Activated CD8-positive, alpha-beta T cell treated with anti-CD3 and anti-CD28 coated beads for 36 hours (primary cell): ENCODE results near the gene AP4B1. TPM values are rescaled to one million over a fixed set of nuclear protein-coding genes. Genes with fewer than 3 reads are reported as not detected.

Experiments used
- ATAC-seq: fragments of 200-7000 bp; cut with Tn5 transposase; one replicate; pipeline ENCODE4 v1.10.0; 2021; ENCODE audit warnings: mild to moderate bottlenecking, moderate library complexity
- CTCF ChIA-PET: fragments of 350-600 bp; sonication (Branson Sonifier 250); formaldehyde crosslinking; loops from one replicate; lab custom pipeline; 2021; ENCODE audit warnings: antibody characterized with exemption; lab: Charles Lee
- POLR2A ChIA-PET: fragments of 350-600 bp; sonication (Branson Sonifier 250); formaldehyde crosslinking; loops from one replicate; lab custom pipeline; 2021; ENCODE audit warnings: antibody characterized with exemption; lab: Charles Lee
- DNase-seq: peaks from one replicate; pipeline ENCODE4 v3.0.0-alpha.2; 2020
- H3K27ac Mint-ChIP-seq: one replicate; pipeline ENCODE4 v1.8.0; 2021; ENCODE audit warnings: mild to moderate bottlenecking, mixed read lengths
- H3K27me3 Mint-ChIP-seq: one replicate; pipeline ENCODE4 v1.8.0; 2021; ENCODE audit warnings: mixed read lengths
- H3K36me3 Mint-ChIP-seq: one replicate; pipeline ENCODE4 v1.8.0; 2021; ENCODE audit warnings: low read depth, mixed read lengths
- H3K4me1 Mint-ChIP-seq: one replicate; pipeline ENCODE4 v1.8.0; 2021; ENCODE audit warnings: low read depth, mixed read lengths
- H3K4me3 Mint-ChIP-seq: one replicate; pipeline ENCODE4 v1.8.0; 2021; ENCODE audit warnings: mild to moderate bottlenecking, moderate library complexity, mixed read lengths
- H3K9me3 Mint-ChIP-seq: one replicate; pipeline ENCODE4 v1.8.0; 2021; ENCODE audit warnings: mixed read lengths
- CTCF ChIP-seq: fragments of 200-600 bp; IDR thresholded peaks from one replicate; pipeline ENCODE4 v1.8.0; 2022; ENCODE audit warnings: antibody characterized with exemption, mild to moderate bottlenecking
- intact Hi-C: fragments of 100-400 bp; cut with micrococcal nuclease; formaldehyde crosslinking; loops from one replicate; pipeline ENCODE4 v1.10.0; 2022
- total RNA-seq, 2 experiments: library from RNA; stranded (reverse); gene quantifications; one replicate each; pipeline ENCODE4 v1.2.3, GENCODE V29; 2021

The AP4B1 gene
- total RNA-seq, 2 experiments from 2014 or later, result 38.2 to 38.5 TPM

GRCh38 chr1:113895961-113896360 lies 8.6 kb downstream of the AP4B1 start:
- no peaks in the 10 kb centered on the region for H3K27me3 Mint-ChIP-seq
- ATAC-seq, result no peak

GRCh38 chr1:113895098-113895497 lies 9.5 kb downstream of the AP4B1 start:
- TF ChIP-seq CTCF, result no peak
- ChIA-PET POLR2A (interaction anchor here (0.7 to 1.3 kb wide), 2 partner anchors 9 to 15 kb away, joined by 5 to 6 read pairs; partner anchors contain the start of gene AP4B1), CTCF (interaction anchor here (1.2 to 1.4 kb wide), 2 partner anchors 9 to 60 kb away, joined by 4 read pairs; partner anchors contain the start of gene AP4B1)
- Mint-ChIP-seq H3K27ac (no peak overlapping the region), H3K4me1 (peaks cover 23% of the 10 kb centered on the region), H3K4me3 (no peak overlapping the region), H3K36me3 (peaks cover 46% of the 10 kb centered on the region), H3K27me3 (no peaks in the 10 kb centered on the region), H3K9me3 (no peaks in the 10 kb centered on the region)
- ATAC-seq (no peak), DNase-seq (no peak)
- intact Hi-C loops, result no loop called here

More at GRCh38 chr1:113895961-113896360, 8.6 kb downstream of the AP4B1 start:
- H3K9me3 Mint-ChIP-seq, result no peaks in the 10 kb centered on the region
- intact Hi-C loops, result no loop called here
- no peak for DNase-seq
- no peak for TF ChIP-seq CTCF
- H3K4me1 Mint-ChIP-seq, result peaks cover 24% of the 10 kb centered on the region
- no peak overlapping the region for H3K4me3 Mint-ChIP-seq
- peaks cover 50% of the 10 kb centered on the region for H3K36me3 Mint-ChIP-seq
- CTCF ChIA-PET, result interaction anchor here (1.0 to 1.4 kb wide), 4 partner anchors 7 to 61 kb away, joined by 3 to 4 read pairs (median 4); partner anchors contain the start of gene AP4B1
- no peak overlapping the region for H3K27ac Mint-ChIP-seq
- POLR2A ChIA-PET, result interaction anchor here (1.3 kb wide), 2 partner anchors 8 to 33 kb away, joined by 4 to 6 read pairs; partner anchors contain the start of gene AP4B1

DNA sequence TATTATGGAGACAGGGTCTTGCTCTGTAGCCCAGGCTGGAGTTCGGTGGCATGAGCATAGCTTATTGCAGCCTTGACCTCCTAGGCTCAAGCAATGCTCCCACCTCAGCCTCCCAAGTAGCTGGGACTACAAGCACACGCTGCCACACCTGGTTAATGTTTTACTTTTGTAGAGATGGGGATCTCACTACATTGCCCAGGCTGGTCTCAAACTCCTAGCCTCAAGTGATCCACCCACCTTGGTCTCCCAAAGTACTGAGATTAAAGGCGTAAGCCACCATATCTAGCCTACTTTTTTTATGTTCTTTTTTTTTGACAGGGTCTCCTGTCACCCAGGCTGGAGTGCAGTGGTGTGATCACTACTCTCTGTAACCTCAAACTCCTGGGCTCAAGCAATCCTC lies 11.3 kb downstream of the AP4B1 start:
- Mint-ChIP-seq H3K4me3 (no peak overlapping the region), H3K36me3 (peaks cover 37% of the 10 kb centered on the region), H3K4me1 (peaks cover 10% of the 10 kb centered on the region), H3K9me3 (no peaks in the 10 kb centered on the region), H3K27me3 (no peaks in the 10 kb centered on the region), H3K27ac (no peak overlapping the region)
- no peak for ATAC-seq
- TF ChIP-seq CTCF, result no peak
- intact Hi-C loops, result no loop called here
- ChIA-PET CTCF (interaction anchor here (1.1 to 1.4 kb wide), 2 partner anchors 9 to 11 kb away, joined by 3 to 4 read pairs; no protein-coding TSS in a partner anchor), POLR2A (interaction anchor here (1.1 to 1.4 kb wide), 2 partner anchors 11 to 32 kb away, joined by 3 to 5 read pairs; no protein-coding TSS in a partner anchor)
- DNase-seq, result no peak

- Mint-ChIP-seq H3K27me3 (no peaks in the 10 kb centered on the region), H3K36me3 (peaks cover 24% of the 10 kb centered on the region), H3K4me1 (peaks cover 8% of the 10 kb centered on the region), H3K9me3 (no peaks in the 10 kb centered on the region), H3K4me3 (no peak overlapping the region), H3K27ac (no peak overlapping the region)
- DNase-seq (no peak), ATAC-seq (no peak)
- ChIA-PET POLR2A (interaction anchor here (1.2 to 2.4 kb wide), 3 partner anchors 10 to 13 kb away, joined by 3 to 6 read pairs (median 5); no protein-coding TSS in a partner anchor), CTCF (interaction anchor here (0.7 to 1.2 kb wide), 3 partner anchors 12 to 58 kb away, joined by 3 to 5 read pairs (median 3); partner anchors contain the start of gene AP4B1)
- TF ChIP-seq CTCF, result no peak
- intact Hi-C loops, result no loop called here
Observed at GRCh38 chr1:113891631-113892220, 12.9 kb downstream of the AP4B1 start.

DNA sequence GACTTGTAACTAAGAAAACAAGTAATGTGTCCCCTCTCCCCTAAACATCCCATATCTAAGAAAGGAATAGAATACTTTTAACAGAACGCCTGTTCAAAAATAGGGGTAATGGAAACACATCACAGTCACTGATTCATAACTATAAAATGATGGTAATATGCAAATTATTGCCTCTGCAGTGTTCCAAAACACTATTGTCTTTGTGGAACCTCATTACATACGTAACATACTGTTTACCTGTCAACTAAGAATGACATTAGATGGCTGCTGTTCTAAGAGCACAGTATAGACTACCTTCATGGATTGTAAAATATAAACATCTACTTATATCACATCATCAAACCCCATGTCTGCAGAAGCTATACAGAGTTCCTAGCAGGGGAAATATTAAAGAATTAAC lies 13.8 kb downstream of the AP4B1 start:
- CTCF ChIA-PET, result interaction anchor here (0.7 to 0.8 kb wide), 2 partner anchors 13 to 56 kb away, joined by 3 to 5 read pairs; partner anchors contain the start of gene AP4B1
- no peak overlapping the region for H3K27ac Mint-ChIP-seq

More for the DNA sequence above, 13.8 kb downstream of the AP4B1 start:
- ATAC-seq (no peak), DNase-seq (no peak)
- Mint-ChIP-seq H3K9me3 (no peaks in the 10 kb centered on the region), H3K4me1 (peaks cover 8% of the 10 kb centered on the region), H3K4me3 (no peak overlapping the region), H3K27me3 (no peaks in the 10 kb centered on the region), H3K36me3 (peaks cover 17% of the 10 kb centered on the region)
- POLR2A ChIA-PET, result interaction anchor here (0.6 to 2.4 kb wide), 3 partner anchors 11 to 21 kb away, joined by 3 to 6 read pairs (median 4); no protein-coding TSS in a partner anchor
- TF ChIP-seq CTCF, result no peak
- intact Hi-C loops, result no loop called here
